ENCODE data around the gene GSN. TPM values are rescaled to one million over a fixed set of nuclear protein-coding genes. Genes with fewer than 3 reads are reported as not detected.
A peak's percentile ranks its signal among the peaks of the same experiment; 100 is the strongest.

GSN gene
- total RNA-seq, 2 donors from 2014 or later, result 57.0 to 77.2 TPM

DNA sequence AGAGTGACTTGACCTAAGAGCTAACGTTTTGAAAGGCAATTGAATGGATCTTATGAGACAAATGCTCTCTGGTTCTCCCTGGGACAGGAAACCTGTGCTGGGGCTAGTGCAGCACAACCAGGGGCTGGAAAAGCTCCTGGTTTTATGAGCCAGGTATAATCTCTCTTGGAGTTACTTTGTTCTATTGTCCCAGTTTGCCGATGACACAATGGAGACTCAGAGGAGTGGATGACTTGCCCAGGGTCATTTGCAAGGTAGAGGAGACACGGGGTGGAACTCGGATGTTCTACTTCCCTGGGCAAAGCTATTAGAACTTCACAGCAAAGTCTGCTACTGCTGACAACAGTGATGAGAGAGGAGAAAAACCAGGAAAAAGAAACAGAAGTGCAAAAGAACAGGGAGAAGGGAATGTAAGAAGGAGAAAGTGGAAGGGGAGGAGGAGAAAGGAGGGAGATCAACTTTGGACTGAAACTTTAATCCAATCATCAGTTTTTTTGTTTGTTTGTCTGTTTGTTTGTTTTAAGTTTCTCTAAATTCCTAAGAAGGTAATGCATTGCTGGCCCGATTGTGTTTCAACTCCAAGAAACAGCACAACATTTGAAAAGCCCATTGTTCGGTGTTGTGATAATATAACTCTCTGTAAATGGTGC is 7.4 kb upstream of the GSN start:
- TF ChIP-seq, protein P1, sequence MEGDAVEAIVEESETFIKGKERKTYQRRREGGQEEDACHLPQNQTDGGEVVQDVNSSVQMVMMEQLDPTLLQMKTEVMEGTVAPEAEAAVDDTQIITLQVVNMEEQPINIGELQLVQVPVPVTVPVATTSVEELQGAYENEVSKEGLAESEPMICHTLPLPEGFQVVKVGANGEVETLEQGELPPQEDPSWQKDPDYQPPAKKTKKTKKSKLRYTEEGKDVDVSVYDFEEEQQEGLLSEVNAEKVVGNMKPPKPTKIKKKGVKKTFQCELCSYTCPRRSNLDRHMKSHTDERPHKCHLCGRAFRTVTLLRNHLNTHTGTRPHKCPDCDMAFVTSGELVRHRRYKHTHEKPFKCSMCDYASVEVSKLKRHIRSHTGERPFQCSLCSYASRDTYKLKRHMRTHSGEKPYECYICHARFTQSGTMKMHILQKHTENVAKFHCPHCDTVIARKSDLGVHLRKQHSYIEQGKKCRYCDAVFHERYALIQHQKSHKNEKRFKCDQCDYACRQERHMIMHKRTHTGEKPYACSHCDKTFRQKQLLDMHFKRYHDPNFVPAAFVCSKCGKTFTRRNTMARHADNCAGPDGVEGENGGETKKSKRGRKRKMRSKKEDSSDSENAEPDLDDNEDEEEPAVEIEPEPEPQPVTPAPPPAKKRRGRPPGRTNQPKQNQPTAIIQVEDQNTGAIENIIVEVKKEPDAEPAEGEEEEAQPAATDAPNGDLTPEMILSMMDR (conservative IDR thresholded peaks at IDR 0.05), result no peak
- Histone ChIP-seq H3K9ac (ENCODE audit: extremely low read depth, low read length, poor library complexity, severe bottlenecking) (no peak overlapping the region), H3K27ac (ENCODE audit: low read depth, low read length) (peak overlapping the region; percentile 62), H3K4me3 (ENCODE audit: low read length) (no peak overlapping the region), H3K9me3 (ENCODE audit: control insufficient read depth, low read length) (no peaks in the 10 kb centered on the region), H3K36me3 (ENCODE audit: control insufficient read depth, insufficient read depth, low read length) (no peaks in the 10 kb centered on the region), H3K27me3 (ENCODE audit: control insufficient read depth, insufficient read depth, low read length, poor library complexity, severe bottlenecking) (peaks cover 5% of the 10 kb centered on the region), H3K4me1 (ENCODE audit: control insufficient read depth, insufficient read depth, low read length) (no peaks in the 10 kb centered on the region)
- Mint-ChIP-seq H3K27ac (no peak overlapping the region), H3K27me3 (ENCODE audit: insufficient read depth) (peaks cover 40% of the 10 kb centered on the region), H3K36me3 (ENCODE audit: low read depth) (no peaks in the 10 kb centered on the region), H3K4me1 (peaks cover 11% of the 10 kb centered on the region), H3K4me3 (no peak overlapping the region), H3K9me3 (no peaks in the 10 kb centered on the region)
- no peak for DNase-seq
- WGBS, 2 experiments (ENCODE audit: insufficient coverage in 1 of 2, insufficient read length in 1 of 2), result 46 to 68% methylated on average over 4 to 6 of the region's 6 CpGs

DNA sequence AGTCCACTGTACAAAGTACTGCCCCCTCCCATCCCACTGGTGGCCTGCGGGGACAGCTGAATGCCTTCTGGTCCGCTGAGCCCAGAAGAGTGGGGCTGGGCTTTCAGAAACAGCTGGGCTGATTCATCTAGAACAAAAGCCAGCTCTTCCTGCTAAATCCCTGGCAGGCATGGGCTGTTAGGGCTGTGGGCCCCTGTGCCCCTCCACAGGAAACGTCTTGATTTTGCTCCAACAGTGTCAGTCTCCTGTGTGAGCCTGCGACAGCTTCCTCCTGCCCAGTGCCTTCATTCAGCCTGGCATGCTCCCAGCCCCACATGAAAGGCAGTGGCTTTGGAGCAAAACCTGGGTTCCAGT is 6.9 kb upstream of the GSN start:
- Histone ChIP-seq H3K9ac (ENCODE audit: extremely low read depth, low read length, poor library complexity, severe bottlenecking) (no peak overlapping the region), H3K27ac (ENCODE audit: low read depth, low read length) (peak overlapping the region; percentile 62), H3K4me1 (ENCODE audit: control insufficient read depth, insufficient read depth, low read length) (no peaks in the 10 kb centered on the region), H3K36me3 (ENCODE audit: control insufficient read depth, insufficient read depth, low read length) (no peaks in the 10 kb centered on the region), H3K4me3 (ENCODE audit: low read length) (no peak overlapping the region), H3K27me3 (ENCODE audit: control insufficient read depth, insufficient read depth, low read length, poor library complexity, severe bottlenecking) (peaks cover 6% of the 10 kb centered on the region), H3K9me3 (ENCODE audit: control insufficient read depth, low read length) (no peaks in the 10 kb centered on the region)
- Mint-ChIP-seq H3K9me3 (no peaks in the 10 kb centered on the region), H3K36me3 (ENCODE audit: low read depth) (no peaks in the 10 kb centered on the region), H3K4me1 (peaks cover 11% of the 10 kb centered on the region), H3K27ac (no peak overlapping the region), H3K27me3 (ENCODE audit: insufficient read depth) (peaks cover 41% of the 10 kb centered on the region), H3K4me3 (no peak overlapping the region)
- peak; percentile 60 for DNase-seq
- TF ChIP-seq, protein P1 (conservative IDR thresholded peaks at IDR 0.05), result no peak
- WGBS, 2 experiments (ENCODE audit: insufficient coverage in 1 of 2, insufficient read length in 1 of 2), result 7 to 38% methylated on average over 2 to 4 of the region's 4 CpGs

DNA sequence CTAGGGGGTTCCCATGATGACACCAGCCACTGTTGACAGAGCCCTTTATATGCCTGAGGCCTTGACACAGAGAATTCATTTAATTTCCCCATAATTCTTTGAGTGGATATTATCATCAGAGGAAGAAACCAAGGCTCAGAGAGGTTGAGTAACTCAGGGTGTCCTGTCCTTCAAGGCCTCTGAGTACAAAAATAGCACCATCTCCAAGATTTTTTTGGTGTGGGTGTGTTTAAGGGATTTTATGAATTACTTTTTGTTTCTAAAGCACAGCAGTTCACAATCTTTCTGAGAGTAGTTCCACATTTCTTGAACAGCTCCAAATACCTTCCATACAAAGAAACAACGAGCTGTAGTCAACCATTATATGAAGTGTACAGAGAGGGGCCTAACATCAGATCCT is 6.2 kb upstream of the GSN start:
- TF ChIP-seq, protein P1 (conservative IDR thresholded peaks at IDR 0.05), result no peak
- peaks cover 6% of the 10 kb centered on the region for H3K27me3 ChIP-seq (ENCODE audit: control insufficient read depth, insufficient read depth, low read length, poor library complexity, severe bottlenecking)
- no peak overlapping the region for H3K27ac ChIP-seq (ENCODE audit: low read depth, low read length)
- DNase-seq, result no peak
- H3K36me3 ChIP-seq (ENCODE audit: control insufficient read depth, insufficient read depth, low read length), result no peaks in the 10 kb centered on the region
- Mint-ChIP-seq H3K36me3 (ENCODE audit: low read depth) (no peaks in the 10 kb centered on the region), H3K27ac (no peak overlapping the region), H3K4me1 (peaks cover 16% of the 10 kb centered on the region), H3K9me3 (no peaks in the 10 kb centered on the region), H3K4me3 (no peak overlapping the region), H3K27me3 (ENCODE audit: insufficient read depth) (peaks cover 45% of the 10 kb centered on the region)
- no peak overlapping the region for H3K4me3 ChIP-seq (ENCODE audit: low read length)
- no peaks in the 10 kb centered on the region for H3K9me3 ChIP-seq (ENCODE audit: control insufficient read depth, low read length)
- H3K9ac ChIP-seq (ENCODE audit: extremely low read depth, low read length, poor library complexity, severe bottlenecking), result no peak overlapping the region
- WGBS, 2 experiments (ENCODE audit: insufficient coverage in 1 of 2, insufficient read length in 1 of 2), result 80 to 100% methylated on average over 1 of the region's 1 CpG
- H3K4me1 ChIP-seq (ENCODE audit: control insufficient read depth, insufficient read depth, low read length), result no peaks in the 10 kb centered on the region

Data from endodermal cell (in vitro differentiated cells).